Liver (tissue), 3 donors: ENCODE data around the gene LCP2.

Experiments
- CTCF ChIP-seq: fragments of 150-350 bp; IDR thresholded peaks from 2 replicates; pipeline ENCODE4 v1.5.1; 2017; ENCODE audit warnings: improper control_type of control experiment, low read depth, low read length; ENCODE audit not compliant: missing input control
- GABPA ChIP-seq, 2 donors: IDR thresholded peaks in 1 of 2; conservative IDR thresholded peaks in 1 of 2; 2 replicates each; pipeline ENCODE4 v1.6.1; 2016; ENCODE audit warnings: antibody characterized with exemption in 2 of 2, mild to moderate bottlenecking in 1 of 2, moderate library complexity in 1 of 2
- HNF4A ChIP-seq, 2 donors: conservative IDR thresholded peaks; 2 replicates each; pipeline ENCODE4 v1.6.1; 2016; ENCODE audit warnings: antibody characterized with exemption in 2 of 2, mild to moderate bottlenecking in 2 of 2
- JUND ChIP-seq, 2 donors: IDR thresholded peaks; 2 replicates each; pipeline ENCODE4 v1.6.1; 2016; ENCODE audit warnings: antibody characterized with exemption in 2 of 2
- NR2F2 ChIP-seq: IDR thresholded peaks from 2 replicates; pipeline ENCODE4 v1.6.1; 2016; ENCODE audit warnings: antibody characterized with exemption
- RAD21 ChIP-seq, 2 donors: IDR thresholded peaks; 2 replicates each; pipeline ENCODE4 v1.6.1; 2016; ENCODE audit warnings: antibody characterized with exemption in 2 of 2, mild to moderate bottlenecking in 2 of 2
- SP1 ChIP-seq: IDR thresholded peaks from 2 replicates; pipeline ENCODE4 v1.6.1; 2018; ENCODE audit warnings: antibody characterized with exemption, mild to moderate bottlenecking
- YY1 ChIP-seq: IDR thresholded peaks from 2 replicates; pipeline ENCODE4 v1.6.1; 2016; ENCODE audit warnings: antibody characterized with exemption, mild to moderate bottlenecking
- ZBTB33 ChIP-seq: IDR thresholded peaks from 2 replicates; pipeline ENCODE4 v1.6.1; 2016; ENCODE audit warnings: antibody characterized with exemption
- donor health status: healthy.
- donor health status: healthy.

- TF ChIP-seq CTCF (no peak), GABPA (IDR thresholded peaks at IDR 0.05 in 1 of 2, conservative IDR thresholded peaks at IDR 0.05 in 1 of 2) (no peak), JUND (IDR thresholded peaks at IDR 0.05) (peak in 1 of 2 donors; percentile 23), RAD21 (IDR thresholded peaks at IDR 0.05) (peak in 1 of 2 donors; percentile 4), YY1 (no peak), ZBTB33 (no peak), HNF4A (conservative IDR thresholded peaks at IDR 0.05) (no peak), SP1 (peak; percentile 17), NR2F2 (peak; percentile 78)
These were observed 10.0 kb downstream of the LCP2 start for GRCh38 chr5:170287532-170287931.
